ENCODE results near the gene SEMA5A. TPM values are rescaled to one million over a fixed set of nuclear protein-coding genes. Genes with fewer than 3 reads are reported as not detected.

The SEMA5A gene
- polyA plus RNA-seq, 3 donors, result not detected

DNA sequence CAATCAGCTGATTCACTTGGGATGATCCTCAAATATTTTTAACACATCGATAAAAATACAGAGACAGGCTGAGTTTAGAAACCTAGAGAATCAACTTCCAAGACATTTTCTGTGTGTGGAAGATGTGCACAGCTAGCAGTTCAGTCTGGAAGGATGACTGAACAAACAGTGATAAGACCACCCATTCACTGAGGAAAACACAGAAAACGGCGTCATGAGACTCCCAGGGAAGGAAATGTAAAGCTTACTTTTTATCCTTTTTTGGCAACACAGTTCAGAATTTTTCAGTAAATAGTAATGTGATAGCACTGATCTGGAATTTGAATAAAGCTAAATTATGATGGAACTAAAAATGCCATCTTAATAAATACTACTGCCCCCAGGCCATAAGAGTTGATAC is 277.6 kb downstream of the SEMA5A start:
- Mint-ChIP-seq H3K36me3 (no peaks in the 10 kb centered on the region), H3K27ac (no peak overlapping the region), H3K4me3 (no peak overlapping the region), H3K4me1 (no peaks in the 10 kb centered on the region), H3K9me3 (peaks cover 4 to 17% (median 10%) of the 10 kb centered on the region in 7 donors), H3K27me3 (ENCODE audit: low read depth in 3 of 3) (no peaks in the 10 kb centered on the region)
- Histone ChIP-seq H2AFZ (ENCODE audit: insufficient read depth, low read depth, low read length, poor library complexity, severe bottlenecking) (no peak overlapping the region), H4K20me1 (ENCODE audit: insufficient read depth, low read length) (no peaks in the 10 kb centered on the region), H3K4me1 (ENCODE audit: control insufficient read depth in 1 of 2, insufficient read depth in 2 of 2, low read length in 2 of 2) (no peaks in the 10 kb centered on the region), H3K9me3 (replicated peaks in 1 of 2; ENCODE audit: control insufficient read depth in 1 of 2, insufficient read depth in 1 of 2, low read length in 2 of 2) (peaks cover 3 to 12% of the 10 kb centered on the region in 2 donors), H3K4me3 (replicated peaks in 1 of 3; ENCODE audit: low read depth in 2 of 3, low read length in 3 of 3) (no peak overlapping the region), H3K36me3 (replicated peaks in 1 of 2; ENCODE audit: control insufficient read depth in 1 of 2, insufficient read depth in 2 of 2, low read length in 2 of 2) (no peaks in the 10 kb centered on the region), H3K79me2 (ENCODE audit: insufficient read depth, low read length) (no peaks in the 10 kb centered on the region), H3K9ac (ENCODE audit: insufficient read depth, low read length, poor library complexity, severe bottlenecking) (no peak overlapping the region), H3K27me3 (ENCODE audit: control insufficient read depth in 2 of 2, insufficient read depth in 2 of 2, low read length in 2 of 2) (no peaks in the 10 kb centered on the region), H3K4me2 (replicated peaks; ENCODE audit: extremely low read depth, low read length, poor library complexity, severe bottlenecking) (no peak overlapping the region), H3K27ac (ENCODE audit: low read depth in 1 of 2, low read length in 2 of 2) (no peak overlapping the region)
- no CpG with 5 or more reads among the region's 3 CpGs for WGBS (ENCODE audit: insufficient coverage)
- intact Hi-C loops (cut with micrococcal nuclease), result no loop called here
- TF ChIP-seq, protein P1, sequence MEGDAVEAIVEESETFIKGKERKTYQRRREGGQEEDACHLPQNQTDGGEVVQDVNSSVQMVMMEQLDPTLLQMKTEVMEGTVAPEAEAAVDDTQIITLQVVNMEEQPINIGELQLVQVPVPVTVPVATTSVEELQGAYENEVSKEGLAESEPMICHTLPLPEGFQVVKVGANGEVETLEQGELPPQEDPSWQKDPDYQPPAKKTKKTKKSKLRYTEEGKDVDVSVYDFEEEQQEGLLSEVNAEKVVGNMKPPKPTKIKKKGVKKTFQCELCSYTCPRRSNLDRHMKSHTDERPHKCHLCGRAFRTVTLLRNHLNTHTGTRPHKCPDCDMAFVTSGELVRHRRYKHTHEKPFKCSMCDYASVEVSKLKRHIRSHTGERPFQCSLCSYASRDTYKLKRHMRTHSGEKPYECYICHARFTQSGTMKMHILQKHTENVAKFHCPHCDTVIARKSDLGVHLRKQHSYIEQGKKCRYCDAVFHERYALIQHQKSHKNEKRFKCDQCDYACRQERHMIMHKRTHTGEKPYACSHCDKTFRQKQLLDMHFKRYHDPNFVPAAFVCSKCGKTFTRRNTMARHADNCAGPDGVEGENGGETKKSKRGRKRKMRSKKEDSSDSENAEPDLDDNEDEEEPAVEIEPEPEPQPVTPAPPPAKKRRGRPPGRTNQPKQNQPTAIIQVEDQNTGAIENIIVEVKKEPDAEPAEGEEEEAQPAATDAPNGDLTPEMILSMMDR (IDR thresholded peaks at IDR 0.05), result no peak
- no peak for DNase-seq

DNA sequence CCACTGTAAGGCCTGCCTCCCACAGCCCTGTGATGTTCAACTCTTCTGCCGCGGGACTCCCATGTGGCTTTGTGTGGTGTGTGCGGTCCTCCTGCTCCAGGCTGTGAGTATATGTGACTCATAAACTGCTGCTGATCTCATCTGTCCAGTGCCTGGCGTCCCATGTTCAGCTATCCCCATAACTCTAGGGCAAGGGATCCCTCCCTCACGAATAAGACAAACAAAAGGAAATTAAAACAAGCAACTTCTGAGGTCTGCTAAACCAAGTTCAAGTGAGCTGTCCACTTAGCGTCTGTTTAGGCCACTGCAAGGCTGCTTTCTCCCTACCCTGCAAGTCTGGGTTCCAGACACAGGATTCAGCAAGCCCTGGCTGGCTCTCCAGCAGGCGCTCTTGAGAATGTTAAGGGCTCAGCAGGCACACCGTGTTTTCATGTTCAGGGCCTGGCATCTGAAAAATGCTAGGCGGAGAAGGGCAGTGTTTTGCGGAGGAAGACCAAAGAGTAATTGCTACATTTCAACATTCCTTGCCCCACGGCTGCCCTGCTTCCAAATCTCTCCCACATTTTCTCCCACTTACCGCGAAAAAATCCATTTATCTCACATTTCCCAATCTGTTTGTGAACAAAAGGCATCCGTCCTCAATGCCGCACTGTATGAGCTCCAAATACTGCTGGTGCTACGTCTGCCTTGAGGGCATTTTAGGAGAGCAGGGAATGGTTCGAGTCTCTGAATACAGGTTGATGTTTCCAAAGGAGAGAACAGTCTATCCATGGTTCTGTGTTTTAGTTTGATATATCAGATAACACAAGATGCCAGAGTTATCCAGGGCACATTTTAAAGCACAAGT is 280.2 kb downstream of the SEMA5A start:
- no peak overlapping the region for H3K9ac ChIP-seq (ENCODE audit: insufficient read depth, low read length, poor library complexity, severe bottlenecking)
- 69% methylated on average over 11 of the region's 17 CpGs for WGBS (ENCODE audit: insufficient coverage)
- no peaks in the 10 kb centered on the region for H4K20me1 ChIP-seq (ENCODE audit: insufficient read depth, low read length)
- H3K27ac ChIP-seq (ENCODE audit: low read depth in 1 of 2, low read length in 2 of 2), result no peak overlapping the region
- no peak for DNase-seq
- Mint-ChIP-seq H3K4me1 (no peaks in the 10 kb centered on the region), H3K27me3 (ENCODE audit: low read depth in 3 of 3) (peaks cover 0 to 1% (median 0%) of the 10 kb centered on the region in 3 donors), H3K4me3 (no peak overlapping the region), H3K36me3 (no peaks in the 10 kb centered on the region), H3K9me3 (peaks cover 0 to 11% (median 2%) of the 10 kb centered on the region in 7 donors), H3K27ac (no peak overlapping the region)
- intact Hi-C loops (cut with micrococcal nuclease), result no loop called here
- H3K27me3 ChIP-seq (ENCODE audit: control insufficient read depth in 2 of 2, insufficient read depth in 2 of 2, low read length in 2 of 2), result no peaks in the 10 kb centered on the region
- H3K79me2 ChIP-seq (ENCODE audit: insufficient read depth, low read length), result no peaks in the 10 kb centered on the region
- H3K4me2 ChIP-seq (replicated peaks; ENCODE audit: extremely low read depth, low read length, poor library complexity, severe bottlenecking), result no peak overlapping the region
- H3K36me3 ChIP-seq (replicated peaks in 1 of 2; ENCODE audit: control insufficient read depth in 1 of 2, insufficient read depth in 2 of 2, low read length in 2 of 2), result no peaks in the 10 kb centered on the region
- H3K4me1 ChIP-seq (ENCODE audit: control insufficient read depth in 1 of 2, insufficient read depth in 2 of 2, low read length in 2 of 2), result no peaks in the 10 kb centered on the region
- H2AFZ ChIP-seq (ENCODE audit: insufficient read depth, low read depth, low read length, poor library complexity, severe bottlenecking), result no peak overlapping the region
- H3K9me3 ChIP-seq (replicated peaks in 1 of 2; ENCODE audit: control insufficient read depth in 1 of 2, insufficient read depth in 1 of 2, low read length in 2 of 2), result peaks cover 0 to 5% of the 10 kb centered on the region in 2 donors
- H3K4me3 ChIP-seq (replicated peaks in 1 of 3; ENCODE audit: low read depth in 2 of 3, low read length in 3 of 3), result no peak overlapping the region
- TF ChIP-seq, protein P1 (IDR thresholded peaks at IDR 0.05), result no peak
